Transverse colon (tissue), 4 donors: ENCODE data around the gene CSDE1. TPM values are rescaled to one million over a fixed set of nuclear protein-coding genes. Genes with fewer than 3 reads are reported as not detected.

Experiments used
- DNase-seq: peaks from one replicate; pipeline ENCODE4 v3.0.0-alpha.2; 2019
- H3K27ac ChIP-seq, 4 donors: fragments of 200-600 bp; sonication (generic); 2 replicates each; pipeline ENCODE4 v1.5.1; 2016 to 2018; ENCODE audit warnings: inconsistent platforms in 4 of 4
- H3K27me3 ChIP-seq: fragments of 200-600 bp; sonication (generic); 2 replicates; pipeline ENCODE4 v1.5.1; 2017; ENCODE audit warnings: inconsistent platforms
- H3K36me3 ChIP-seq, 4 donors: fragments of 200-600 bp; sonication (generic); 2 replicates each; pipeline ENCODE4 v1.5.1; 2017 to 2019; ENCODE audit warnings: inconsistent platforms in 4 of 4
- H3K4me1 ChIP-seq, 4 donors: fragments of 200-600 bp; sonication (generic); 2 replicates each; pipeline ENCODE4 v1.5.1; 2017 to 2020; ENCODE audit warnings: inconsistent platforms in 4 of 4
- H3K4me3 ChIP-seq, 4 donors: fragments of 200-600 bp; sonication (generic); 1 replicate in 1 of 4; 2 replicates in 3 of 4; pipeline versions ENCODE4 v1.5.1 to v1.6.1; 2017 to 2019; ENCODE audit warnings: inconsistent platforms in 4 of 4
- H3K9me3 ChIP-seq, 2 donors: fragments of 200-600 bp; sonication (generic); 2 replicates each; pipeline ENCODE4 v1.5.1; 2017 to 2019; ENCODE audit warnings: inconsistent platforms in 2 of 2
- CTCF ChIP-seq, 5 experiments: fragments of 200-600 bp in 3 of 5; fragments of 450-650 bp in 2 of 5; sonication (generic) in 3 of 5; IDR thresholded peaks; 1 replicate in 2 of 5; 2 replicates in 3 of 5; pipeline ENCODE4 v1.5.1; 2016 to 2017; ENCODE audit warnings: antibody characterized with exemption in 5 of 5, inconsistent platforms in 3 of 5, mild to moderate bottlenecking in 2 of 5, moderate library complexity in 1 of 5
- EP300 ChIP-seq: sonication (generic); formaldehyde crosslinking; IDR thresholded peaks from one replicate; pipeline ENCODE4 v1.6.1; 2017; ENCODE audit warnings: antibody characterized with exemption, low read depth
- POLR2A ChIP-seq: fragments of 450-650 bp; IDR thresholded peaks from one replicate; pipeline ENCODE4 v1.6.1; 2016; ENCODE audit warnings: antibody characterized with exemption, mild to moderate bottlenecking, moderate library complexity
- POLR2AphosphoS5 ChIP-seq, 3 donors: sonication (generic); formaldehyde crosslinking; IDR thresholded peaks; one replicate each; pipeline ENCODE4 v1.6.1; 2016; ENCODE audit warnings: antibody characterized with exemption in 3 of 3
- WGBS, 2 donors: methylation state at CpG; one replicate each; pipeline ENCODE4 v1.1.5; 2018; ENCODE audit warnings: low coverage in 1 of 2; 5-methylcytosine and 5-hydroxymethylcytosine counted together
- in situ Hi-C, 4 donors: fragments of 200-750 bp; cut with MboI; loops; one replicate each; pipeline versions ENCODE4 v1.15.0 to v1.15.1; 2017; ENCODE audit warnings: low sequenced_read_pairs in 3 of 4, low pct_ligation_motif_present in 1 of 4, low pct_unique_long_range_greater_than_20kb in 1 of 4
- intact Hi-C: fragments of 100-400 bp; cut with DNase I; formaldehyde crosslinking; loops from one replicate; pipeline ENCODE4 v1.15.1; 2023; ENCODE audit warnings: low total_unique reads
- total RNA-seq, 4 donors: library from RNA; depleted of rRNA; stranded (reverse); fragments of >200 nt; gene quantifications; one replicate each; pipeline ENCODE4 v1.1.0, GENCODE V29; 2016

CSDE1 gene
- total RNA-seq, 4 donors from 2014 or later = 264 to 1,040 (median 739) TPM

GRCh38 chr1:114690148-114690547, 67.6 kb downstream of the CSDE1 start:
- TF ChIP-seq POLR2AphosphoS5 (IDR thresholded peaks at IDR 0.05) = no peak
- TF ChIP-seq CTCF (IDR thresholded peaks at IDR 0.05) = no peak
- TF ChIP-seq EP300 = no peak
- no peak for TF ChIP-seq POLR2A
- intact Hi-C loops = no loop called here
- in situ Hi-C loops = no loop called here
- Histone ChIP-seq H3K36me3 (no peaks in the 10 kb centered on the region), H3K4me1 (no peaks in the 10 kb centered on the region), H3K27ac (no peak overlapping the region), H3K4me3 (no peak overlapping the region), H3K27me3 (peaks cover 10% of the 10 kb centered on the region), H3K9me3 (no peaks in the 10 kb centered on the region)
- no peak for DNase-seq
- WGBS, 2 donors = 84 to 92% methylated on average over 1 of the region's 1 CpG

GRCh38 chr1:114688526-114688925, 69.3 kb downstream of the CSDE1 start:
- Histone ChIP-seq H3K4me1 (no peaks in the 10 kb centered on the region), H3K27ac (no peak overlapping the region), H3K9me3 (no peaks in the 10 kb centered on the region), H3K4me3 (no peak overlapping the region), H3K36me3 (no peaks in the 10 kb centered on the region), H3K27me3 (peaks cover 13% of the 10 kb centered on the region)
- TF ChIP-seq POLR2AphosphoS5 (IDR thresholded peaks at IDR 0.05) (no peak), EP300 (no peak), CTCF (IDR thresholded peaks at IDR 0.05) (no peak), POLR2A (no peak)
- in situ Hi-C loops = no loop called here
- 76 to 90% methylated on average over 3 to 4 of the region's 4 CpGs for WGBS, 2 donors
- no peak for DNase-seq
- intact Hi-C loops = no loop called here

GRCh38 chr1:114685851-114686250, 71.9 kb downstream of the CSDE1 start:
- H3K27ac ChIP-seq = no peak overlapping the region
- H3K27me3 ChIP-seq = peaks cover 17% of the 10 kb centered on the region
- in situ Hi-C loops = no loop called here
- H3K4me1 ChIP-seq = no peaks in the 10 kb centered on the region
- no peaks in the 10 kb centered on the region for H3K36me3 ChIP-seq
- intact Hi-C loops = no loop called here
- H3K4me3 ChIP-seq = no peak overlapping the region
- no peak for DNase-seq
- H3K9me3 ChIP-seq = no peaks in the 10 kb centered on the region
- 85 to 100% methylated on average over 1 to 5 of the region's 5 CpGs for WGBS, 2 donors
- TF ChIP-seq CTCF (IDR thresholded peaks at IDR 0.05) (no peak), POLR2A (no peak), POLR2AphosphoS5 (IDR thresholded peaks at IDR 0.05) (no peak), EP300 (no peak)

- Histone ChIP-seq H3K27ac (no peak overlapping the region), H3K36me3 (no peaks in the 10 kb centered on the region), H3K4me3 (no peak overlapping the region), H3K4me1 (no peaks in the 10 kb centered on the region), H3K27me3 (no peaks in the 10 kb centered on the region), H3K9me3 (no peaks in the 10 kb centered on the region)
- 70 to 81% methylated on average over 3 to 5 of the region's 5 CpGs for WGBS, 2 donors
- in situ Hi-C loops = no loop called here
- no peak for DNase-seq
- no peak for TF ChIP-seq CTCF (IDR thresholded peaks at IDR 0.05)
- TF ChIP-seq EP300 = no peak
- no peak for TF ChIP-seq POLR2AphosphoS5 (IDR thresholded peaks at IDR 0.05)
- TF ChIP-seq POLR2A = no peak
- intact Hi-C loops = no loop called here
Measured at GRCh38 chr1:114677691-114678090, 80.1 kb downstream of the CSDE1 start.
